Hematopoietic multipotent progenitor cell treated with erythropoietin and hydrocortisone succinate and interleukin-3 and kit ligand, for 8 days (in vitro differentiated cells): ENCODE results near the gene POLR3K.
"Not testable (repeated sequence)": the region's sequence is repeated elsewhere in the genome, so short reads cannot be mapped to it uniquely, and the experiment has no call there.

Experiments used
- DNase-seq: peaks from one replicate; pipeline ENCODE4 v3.0.0-alpha.2; 2015

Gene POLR3K

DNA sequence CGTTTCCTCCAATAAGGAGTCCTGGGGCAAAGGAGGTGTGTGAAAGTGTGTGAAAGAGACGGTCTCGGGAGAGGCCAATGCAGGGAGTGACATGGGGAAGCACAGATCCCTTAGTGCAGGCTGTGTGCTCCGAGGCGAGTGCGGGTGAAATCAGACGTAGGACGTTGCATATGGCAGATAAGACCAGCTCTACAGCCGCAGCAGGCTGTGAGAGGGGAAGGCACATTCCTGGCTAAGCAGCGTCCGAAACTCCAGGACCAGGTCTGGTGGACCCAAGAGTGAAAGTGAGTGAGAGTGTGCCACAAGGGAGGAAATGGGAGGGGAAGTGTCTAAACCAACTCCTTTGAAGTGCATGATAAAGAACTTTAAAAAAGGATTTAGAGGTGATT lies 11.3 kb downstream of the POLR3K start:
- DNase-seq: no peak

DNA sequence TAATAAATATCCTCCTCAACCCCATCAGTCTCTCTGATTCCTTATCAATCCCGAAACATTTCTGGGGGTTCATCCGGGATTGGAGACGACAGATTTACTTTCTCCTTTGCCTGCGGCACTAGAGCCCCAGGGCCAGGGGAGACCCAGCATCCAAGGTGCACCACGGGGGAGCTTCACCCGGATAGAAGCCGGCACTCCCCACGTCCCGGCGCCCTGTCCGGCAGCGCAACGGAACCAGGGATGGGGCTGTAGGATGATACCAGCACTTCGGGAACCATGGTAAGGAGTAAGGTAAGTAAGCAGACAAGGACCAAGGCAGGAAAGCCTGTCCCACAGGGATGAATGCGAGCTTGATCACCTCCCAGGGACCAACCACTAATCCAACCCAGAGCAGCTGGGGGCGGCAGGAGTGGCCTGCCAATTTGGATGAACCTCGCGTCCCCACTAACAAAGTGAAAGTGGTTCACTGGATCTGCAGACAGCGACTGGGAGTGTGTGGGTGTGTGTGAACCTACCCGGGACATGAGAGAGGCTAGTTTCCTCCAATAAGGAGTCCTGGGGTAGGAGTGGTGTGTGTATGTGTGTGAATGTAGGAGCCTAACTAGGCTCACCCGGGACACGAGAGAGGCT lies 11.9 kb downstream of the POLR3K start:
- DNase-seq: no peak

DNA sequence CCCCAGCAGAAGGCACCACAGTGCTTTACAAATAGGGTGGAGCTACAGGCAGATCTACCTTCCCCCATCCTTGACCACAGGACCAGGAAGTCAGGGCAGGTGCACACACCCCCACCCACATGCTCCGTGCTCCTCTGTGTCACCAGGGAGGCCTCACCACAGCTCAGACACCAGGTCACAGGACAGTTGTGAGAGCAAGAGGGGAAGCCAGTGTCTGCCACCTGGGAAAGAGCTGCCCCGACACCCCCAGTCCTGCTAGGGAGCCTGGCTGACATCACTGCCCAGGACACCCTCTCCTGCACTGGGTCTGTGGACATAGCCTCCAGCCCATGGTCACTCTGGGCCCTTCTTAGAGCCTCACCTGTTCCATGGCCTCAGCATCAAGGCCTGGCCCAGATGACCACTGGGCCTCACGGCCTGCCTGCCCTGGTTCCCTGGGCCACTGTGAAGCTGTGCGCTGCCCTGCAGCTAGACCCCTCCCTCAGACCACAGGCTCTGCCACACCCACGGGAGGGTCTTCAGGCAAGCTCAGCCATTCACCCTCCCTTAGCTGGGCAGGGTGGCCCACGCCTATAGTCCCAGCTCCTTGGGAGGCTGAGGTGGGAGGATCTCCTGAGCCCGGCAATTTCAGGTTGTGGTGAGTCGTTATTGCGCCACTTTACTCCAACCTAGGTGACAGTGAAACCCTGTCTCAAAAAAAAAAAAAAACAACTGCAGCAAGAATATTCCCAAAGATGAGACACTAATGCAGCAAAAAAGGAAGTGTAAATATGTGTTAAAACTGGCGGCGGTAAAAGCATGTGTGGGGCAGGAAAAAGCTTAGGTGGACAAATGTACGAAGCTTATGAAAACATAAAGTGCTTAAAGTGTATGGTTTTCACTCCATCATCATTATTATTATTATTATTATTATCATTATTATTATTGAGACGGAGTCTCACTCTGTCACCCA lies 14.2 kb downstream of the POLR3K start:
- no peak for DNase-seq

DNA sequence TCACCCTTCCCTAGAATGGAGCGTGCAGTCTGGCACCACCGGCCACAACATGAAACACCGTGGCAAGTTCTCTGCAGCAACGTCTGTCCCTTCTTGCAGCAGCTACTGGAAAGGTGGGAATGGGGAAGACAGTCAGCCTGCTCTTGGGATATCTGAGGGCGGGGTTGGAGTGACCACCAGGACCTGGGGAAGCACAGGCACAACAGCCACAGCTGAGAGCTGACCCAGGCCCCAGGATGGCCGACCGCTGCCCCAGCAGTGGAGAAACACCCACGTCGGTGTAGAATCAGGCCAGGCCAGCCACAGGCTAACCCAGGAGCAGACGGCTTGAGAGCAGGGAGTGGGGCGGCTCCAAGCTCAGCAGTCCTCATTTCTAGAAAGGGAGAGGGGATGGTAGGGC lies 15.2 kb downstream of the POLR3K start:
- not testable (repeated sequence) for DNase-seq

DNA sequence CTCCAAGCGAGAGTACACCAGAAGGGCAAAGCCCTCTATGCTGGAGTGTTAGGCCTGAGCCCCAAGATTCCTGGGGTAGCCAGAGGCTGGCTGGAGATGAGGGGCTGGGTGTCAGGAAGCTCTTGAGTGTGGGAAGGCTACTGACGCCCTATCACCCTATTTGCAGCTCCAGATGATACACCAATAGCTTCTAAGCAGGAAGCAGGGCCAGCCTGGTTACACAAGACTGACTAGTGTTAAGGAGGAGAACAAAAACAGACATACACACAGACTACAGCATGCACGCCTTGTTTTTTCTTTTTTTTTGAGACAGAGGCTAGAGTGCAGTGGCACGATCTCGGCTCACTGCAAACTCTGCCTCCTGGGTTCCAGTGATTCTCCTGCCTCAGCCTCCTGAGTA lies 15.9 kb downstream of the POLR3K start:
- DNase-seq: no peak

DNA sequence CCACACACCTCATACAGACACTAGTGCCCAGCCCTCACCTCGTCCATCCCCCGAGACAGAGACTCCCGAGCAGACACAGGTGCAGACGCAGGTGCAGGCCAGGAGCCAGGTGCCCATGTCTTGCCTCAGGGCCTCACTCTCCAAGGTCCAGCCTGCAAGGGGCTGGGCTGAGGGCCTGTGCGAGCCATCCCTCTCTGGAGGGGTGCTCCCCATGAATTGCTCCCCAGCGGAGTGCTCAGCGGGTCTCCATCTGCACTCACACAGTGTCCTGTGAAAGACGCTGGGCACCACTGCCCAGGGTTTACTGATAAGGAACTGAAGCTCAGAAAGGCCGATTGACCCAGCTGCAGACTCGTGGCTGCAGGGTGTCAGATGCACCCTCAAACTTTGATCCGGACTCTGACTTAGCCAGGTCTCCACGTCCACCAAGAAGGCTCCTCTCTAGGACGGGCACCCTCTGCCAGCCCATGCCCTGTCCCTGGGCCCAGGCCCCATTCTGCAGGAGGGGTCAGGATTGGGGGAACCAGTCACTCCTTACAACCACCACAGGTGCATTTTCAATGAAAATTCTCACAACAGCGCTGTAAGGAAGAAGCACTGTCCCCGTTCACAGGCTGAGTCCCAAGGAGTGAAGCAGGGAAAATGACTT lies 16.9 kb downstream of the POLR3K start:
- DNase-seq: no peak

DNA sequence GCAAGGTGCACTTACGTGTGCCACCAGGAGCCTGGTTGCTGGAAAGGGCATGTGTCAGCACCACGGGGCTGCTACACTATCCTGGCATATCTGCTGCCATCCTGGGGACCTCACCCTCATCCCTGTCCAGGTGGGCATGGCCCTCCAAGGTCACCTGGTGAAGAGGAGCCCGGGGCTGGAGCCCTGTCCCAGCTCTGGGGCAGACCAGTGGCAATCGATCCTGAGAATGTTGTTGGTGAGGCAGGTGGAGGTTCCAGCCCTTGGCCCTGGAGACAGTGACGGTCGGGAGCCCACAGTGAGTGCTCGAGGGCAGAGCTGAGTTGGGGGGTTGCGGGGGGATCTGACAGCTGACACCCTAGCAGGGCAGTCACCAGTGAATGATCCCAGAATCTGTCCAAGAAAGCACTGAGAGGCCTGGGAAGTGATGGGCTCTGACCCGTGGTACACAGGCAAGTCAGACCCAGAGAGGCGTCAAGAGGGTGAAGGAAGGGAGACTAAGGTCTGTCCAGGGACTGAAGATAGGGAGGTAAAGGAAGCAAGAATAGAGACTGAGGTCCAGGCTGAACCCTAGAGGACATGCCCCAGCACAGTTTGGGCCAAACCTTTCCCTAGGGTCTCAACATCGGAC lies 17.6 kb downstream of the POLR3K start:
- DNase-seq: no peak

DNA sequence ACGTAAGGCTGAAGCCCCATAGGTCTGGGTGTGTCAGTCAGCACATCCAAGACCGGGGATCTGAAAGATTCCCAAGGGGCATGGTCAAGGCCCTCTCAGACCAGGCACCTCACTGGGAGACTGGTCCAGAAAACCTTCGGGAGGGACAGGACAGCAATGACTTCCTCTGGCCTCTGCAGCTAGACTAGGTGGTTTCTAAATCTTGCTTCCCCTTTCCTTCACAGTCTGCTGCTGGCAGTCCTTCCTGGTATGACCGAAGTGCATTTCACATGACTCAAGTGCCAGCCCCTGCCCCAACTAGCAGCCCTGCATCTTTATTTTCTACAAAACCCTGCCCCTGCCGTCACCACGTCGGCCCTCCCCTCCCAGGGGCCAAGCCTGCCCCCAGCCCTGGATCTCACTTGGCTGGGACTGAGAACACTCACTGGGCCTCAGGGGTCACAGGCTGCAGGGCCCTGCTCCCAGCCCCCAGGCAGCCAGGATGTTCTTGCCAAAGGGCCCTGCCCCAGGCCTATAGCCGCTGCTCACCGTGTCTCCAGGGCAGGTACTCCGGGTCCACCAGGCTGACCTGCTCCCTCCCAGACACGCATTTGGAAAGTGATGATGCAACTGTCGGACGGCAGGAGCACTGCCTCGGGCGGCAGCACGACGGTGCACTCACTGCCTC lies 18.3 kb downstream of the POLR3K start:
- no peak for DNase-seq

DNA sequence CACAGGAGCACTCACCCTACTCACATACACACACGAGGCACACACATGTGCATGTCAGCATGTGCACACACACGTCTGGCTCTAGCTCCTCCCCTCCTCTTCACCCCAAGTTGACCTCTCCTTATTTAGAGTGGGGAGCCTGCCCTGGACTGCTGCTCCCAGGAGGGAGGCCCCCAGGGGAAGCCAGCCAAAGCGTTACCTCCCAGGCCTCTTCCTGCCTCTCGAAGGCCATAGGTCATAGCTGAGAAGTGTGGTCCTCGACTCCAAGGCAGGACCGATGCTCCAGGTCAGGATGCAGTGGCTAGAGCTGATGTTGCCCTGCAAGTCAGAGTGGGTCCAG lies 18.8 kb downstream of the POLR3K start:
- no peak for DNase-seq

DNA sequence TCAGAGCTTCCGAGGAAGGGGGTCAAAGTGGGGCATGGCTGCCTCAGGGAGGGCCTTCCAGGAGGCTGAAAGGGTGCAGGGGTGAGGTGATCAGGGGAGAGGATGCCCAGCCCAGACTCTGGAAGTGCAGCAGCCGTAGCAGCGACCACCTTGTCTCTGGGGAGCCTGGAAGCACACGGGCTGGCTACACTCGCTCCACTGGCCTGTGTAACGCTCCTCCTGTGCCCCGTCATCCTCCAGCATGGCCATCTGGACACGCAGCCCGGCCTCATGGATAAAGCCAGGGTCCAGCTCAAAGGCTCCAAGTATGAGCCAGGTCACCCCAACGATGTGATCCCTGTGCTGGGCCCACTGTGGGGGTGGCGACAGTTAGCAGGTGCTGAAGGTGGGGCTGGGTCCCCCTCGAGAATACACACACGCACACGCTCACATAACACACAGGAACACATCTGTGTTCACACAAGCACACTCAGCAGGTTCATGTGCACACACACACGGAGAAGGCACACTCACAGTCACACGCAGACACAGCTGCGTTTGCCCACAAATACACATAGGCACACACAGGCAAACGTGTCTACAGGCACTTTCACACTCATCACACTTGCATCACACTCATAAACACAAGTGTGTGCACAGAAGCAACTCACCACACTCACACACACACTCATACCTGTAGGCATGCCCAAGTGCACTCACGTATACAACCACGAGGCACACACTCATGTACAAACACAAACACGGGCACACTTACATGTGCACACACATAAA lies 19.3 kb downstream of the POLR3K start:
- no peak for DNase-seq

DNA sequence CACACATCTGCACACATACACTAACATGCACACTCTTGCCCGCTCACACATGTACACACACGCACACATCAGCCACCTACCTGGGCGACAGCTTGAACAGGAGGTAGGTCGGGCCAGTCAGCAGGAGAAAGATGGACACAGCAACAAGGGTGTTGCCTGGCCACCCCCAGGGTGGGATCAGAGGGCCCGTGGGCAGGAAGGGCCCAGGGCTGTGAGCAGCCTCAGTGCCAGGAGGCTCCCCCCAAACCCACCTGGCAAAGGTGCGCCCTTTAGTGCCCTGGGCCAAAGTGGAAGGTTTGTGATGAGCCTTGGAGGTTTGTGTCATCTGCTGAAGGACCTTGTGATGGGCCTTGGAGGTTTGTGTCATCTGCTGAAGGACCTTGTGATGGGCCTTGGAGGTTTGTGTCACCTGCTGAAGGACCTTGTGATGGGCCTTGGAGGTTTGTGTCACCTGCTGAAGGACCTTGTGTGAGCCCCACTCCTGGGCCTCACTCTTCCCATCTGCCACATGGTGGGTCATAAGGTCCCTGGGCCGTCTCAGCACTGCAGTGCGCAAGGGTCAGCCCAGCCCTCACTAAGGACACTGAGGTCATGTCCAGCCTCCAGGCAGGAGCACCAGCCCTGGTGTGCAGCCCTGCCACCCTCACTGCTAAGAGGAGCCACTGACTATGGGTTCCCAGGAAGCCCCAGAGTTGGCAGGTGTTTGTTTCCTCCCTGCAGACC lies 20.1 kb downstream of the POLR3K start:
- DNase-seq: not testable (repeated sequence)

DNA sequence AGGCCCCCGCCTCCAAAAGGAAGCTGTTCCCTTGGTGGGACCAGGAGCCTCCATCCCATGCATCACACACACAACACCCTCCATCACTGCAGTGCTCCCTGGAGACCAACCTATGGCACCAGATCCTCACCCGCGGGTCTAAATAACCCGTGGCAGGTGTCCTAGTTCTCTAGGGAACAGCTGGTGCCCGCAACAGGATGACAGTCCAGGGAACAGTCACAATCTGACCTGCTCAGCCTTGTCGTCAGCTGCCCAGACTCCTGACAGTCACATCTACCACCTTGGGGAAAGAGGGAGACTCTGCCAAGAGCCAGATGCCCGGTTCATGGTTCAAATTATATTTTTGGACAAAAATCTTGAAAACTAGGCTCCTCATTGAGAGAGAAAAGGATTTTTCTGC lies 22.8 kb downstream of the POLR3K start:
- not testable (repeated sequence) for DNase-seq

DNA sequence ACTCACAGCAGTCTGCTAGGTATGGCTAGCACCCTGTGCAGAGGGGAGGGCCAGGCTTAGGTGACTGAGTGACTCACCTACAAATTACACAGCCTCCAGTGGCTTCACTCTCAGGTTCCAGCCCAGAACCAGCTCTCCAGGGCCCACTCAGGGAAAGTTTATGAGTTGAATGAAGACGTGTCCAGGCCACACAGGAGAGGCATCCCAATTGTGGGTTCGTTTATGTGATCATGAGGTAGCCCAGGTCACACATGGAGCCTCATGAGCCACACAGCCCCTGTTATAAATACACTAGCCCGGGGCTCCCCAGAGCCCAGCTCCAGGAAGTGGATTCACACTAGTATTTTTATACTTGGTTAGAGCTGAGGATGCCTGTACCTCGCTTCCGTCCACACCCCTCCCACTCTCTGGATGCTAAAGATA lies 27.5 kb downstream of the POLR3K start:
- DNase-seq: not testable (repeated sequence)

DNA sequence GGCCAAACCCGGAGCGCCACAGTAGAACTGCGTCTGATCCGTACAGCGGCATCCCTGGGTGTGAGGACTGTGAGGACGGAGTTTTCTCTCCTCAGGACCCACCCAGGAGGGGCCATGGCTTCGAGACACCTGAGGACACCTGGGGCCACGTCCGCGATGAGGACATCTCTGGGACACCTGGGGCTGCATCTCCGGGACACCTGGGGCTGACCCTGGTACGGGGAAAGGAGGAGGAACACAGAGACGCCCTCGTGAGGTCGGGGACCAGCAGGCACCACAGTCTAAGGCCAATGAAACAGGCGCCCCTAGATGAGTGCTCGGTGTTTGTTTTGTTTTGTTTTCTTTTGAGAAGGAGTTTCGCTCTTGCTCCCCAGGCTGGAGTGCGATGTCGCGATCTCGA lies 29.3 kb downstream of the POLR3K start:
- not testable (repeated sequence) for DNase-seq

DNA sequence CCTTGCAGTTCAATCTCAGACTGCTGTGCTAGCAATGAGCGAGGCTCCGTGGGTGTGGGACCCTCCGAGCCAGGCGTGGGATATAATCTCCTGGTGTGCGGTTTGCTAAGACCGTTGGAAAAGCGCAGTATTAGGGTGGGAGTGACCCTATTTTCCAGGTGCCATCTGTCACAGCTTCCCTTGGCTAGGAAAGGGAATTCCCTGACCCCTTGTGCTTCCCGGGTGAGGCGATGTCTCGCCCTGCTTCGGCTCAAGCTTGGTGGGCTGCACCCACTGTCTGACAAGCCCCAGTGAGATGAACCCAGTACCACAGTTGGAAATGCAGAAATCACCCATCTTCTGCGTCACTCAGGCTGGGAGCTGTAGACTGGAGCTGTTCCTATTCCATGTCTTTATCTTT lies 32.5 kb downstream of the POLR3K start:
- DNase-seq: not testable (repeated sequence)

DNA sequence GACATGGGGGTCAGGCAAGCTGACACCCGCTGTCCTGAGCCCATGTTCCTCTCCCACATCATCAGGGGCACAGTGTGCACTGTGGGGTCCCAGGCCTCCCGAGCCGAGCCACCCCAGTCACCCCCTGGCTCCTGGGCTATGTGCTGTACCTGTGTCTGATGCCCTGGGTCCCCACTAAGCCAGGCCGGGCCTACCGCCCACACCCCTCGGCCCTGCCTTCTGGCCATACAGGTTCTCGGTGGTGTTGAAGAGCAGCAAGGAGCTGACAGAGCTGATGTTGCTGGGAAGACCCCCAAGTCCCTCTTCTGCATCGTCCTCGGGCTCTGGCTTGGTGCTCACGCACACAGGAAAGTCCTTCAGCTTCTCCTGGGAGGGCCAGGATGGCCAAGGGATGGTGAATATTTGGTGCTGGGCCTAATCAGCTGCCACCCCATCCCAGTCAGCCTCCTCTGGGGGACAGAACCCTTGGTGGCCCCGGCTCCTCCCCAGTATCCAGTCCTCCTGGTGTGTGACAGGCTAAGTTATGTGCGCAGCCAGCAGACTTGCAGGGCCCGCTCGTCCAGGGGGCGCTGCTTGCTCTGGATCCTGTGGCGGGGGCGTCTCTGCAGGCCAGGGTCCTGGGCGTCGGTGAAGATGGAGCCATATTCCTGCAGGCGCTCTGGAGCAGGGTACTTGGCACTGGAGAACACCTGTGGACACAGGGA lies 36.2 kb downstream of the POLR3K start:
- DNase-seq: not testable (repeated sequence)

DNA sequence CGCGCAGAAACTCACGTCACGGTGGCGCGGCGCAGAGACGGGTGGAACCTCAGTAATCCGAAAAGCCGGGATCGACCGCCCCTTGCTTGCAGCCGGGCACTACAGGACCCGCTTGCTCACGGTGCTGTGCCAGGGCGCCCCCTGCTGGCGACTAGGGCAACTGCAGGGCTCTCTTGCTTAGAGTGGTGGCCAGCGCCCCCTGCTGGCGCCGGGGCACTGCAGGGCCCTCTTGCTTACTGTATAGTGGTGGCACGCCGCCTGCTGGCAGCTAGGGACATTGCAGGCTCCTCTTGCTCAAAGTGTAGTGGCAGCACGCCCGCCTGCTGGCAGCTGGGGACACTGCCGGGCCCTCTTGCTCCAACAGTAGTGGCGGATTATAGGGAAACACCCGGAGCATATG lies 42.6 kb downstream of the POLR3K start:
- not testable (repeated sequence) for DNase-seq

DNA sequence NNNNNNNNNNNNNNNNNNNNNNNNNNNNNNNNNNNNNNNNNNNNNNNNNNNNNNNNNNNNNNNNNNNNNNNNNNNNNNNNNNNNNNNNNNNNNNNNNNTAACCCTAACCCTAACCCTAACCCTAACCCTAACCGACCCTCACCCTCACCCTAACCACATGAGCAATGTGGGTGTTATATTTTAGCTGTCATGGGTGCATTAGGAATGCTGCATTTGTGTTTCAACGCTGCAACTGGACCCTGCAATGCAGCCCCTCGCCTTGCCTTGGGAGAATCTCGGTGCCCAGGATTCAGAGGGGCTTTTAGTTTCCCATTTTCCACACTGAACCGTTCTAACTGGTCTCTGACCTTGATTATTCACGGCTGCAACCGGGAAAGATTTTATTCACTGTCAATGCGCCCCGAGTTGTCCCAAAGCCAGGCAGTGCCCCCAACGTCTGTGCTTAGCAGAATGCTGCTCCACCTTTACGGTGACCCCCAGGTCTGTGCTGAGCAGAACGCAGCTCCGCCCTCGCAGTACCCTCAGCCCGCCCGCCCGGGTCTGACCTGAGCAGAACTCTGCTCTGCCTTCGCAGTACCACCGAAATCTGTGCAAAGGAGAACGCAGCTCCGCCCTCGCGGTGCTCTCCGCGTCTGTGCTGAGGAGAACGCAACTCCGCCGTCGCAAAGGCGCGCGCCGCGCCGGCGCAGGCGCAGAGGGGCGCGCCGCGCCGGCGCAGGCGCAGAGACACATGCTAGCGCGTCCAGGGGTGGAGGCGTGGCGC lies 43.3 kb downstream of the POLR3K start:
- DNase-seq: no peak
